Stomach (tissue), 9 donors: ENCODE results near the gene MICALL2. TPM values are rescaled to one million over a fixed set of nuclear protein-coding genes. Genes with fewer than 3 reads are reported as not detected.

Experiments
- DNase-seq, 2 donors: peaks; one replicate each; pipeline versions ENCODE4 v3.0.0 to v3.0.0-alpha.2; 2013 to 2019
- H3K27ac ChIP-seq, 5 donors: fragments of 200-600 bp in 4 of 5; sonication (generic) in 4 of 5; one replicate each; pipeline ENCODE4 v1.5.1; 2013 to 2019; ENCODE audit warnings: mild to moderate bottlenecking in 1 of 5, moderate library complexity in 1 of 5
- H3K27me3 ChIP-seq, 3 donors: fragments of 200-600 bp; sonication (generic); one replicate each; pipeline ENCODE4 v1.5.1; 2017 to 2019; ENCODE audit warnings: mixed run types in 1 of 3
- H3K36me3 ChIP-seq, 4 donors: fragments of 200-600 bp; sonication (generic); 1 replicate in 3 of 4; 2 replicates in 1 of 4; pipeline ENCODE4 v1.5.1; 2016 to 2019
- H3K4me1 ChIP-seq, 4 donors: fragments of 200-600 bp; sonication (generic); one replicate each; pipeline ENCODE4 v1.5.1; 2016 to 2019
- H3K4me3 ChIP-seq, 4 donors: fragments of 200-600 bp; sonication (generic) in 3 of 4; one replicate each; pipeline ENCODE4 v1.5.1; 2016 to 2019; ENCODE audit warnings: mild to moderate bottlenecking in 1 of 4
- H3K9me3 ChIP-seq, 4 donors: fragments of 200-600 bp; sonication (generic); one replicate each; pipeline ENCODE4 v1.5.1; 2016 to 2019
- EP300 ChIP-seq: sonication (generic); formaldehyde crosslinking; IDR thresholded peaks from one replicate; pipeline ENCODE4 v1.6.1; 2017; ENCODE audit warnings: antibody characterized with exemption
- POLR2A ChIP-seq, 4 donors: fragments of 450-650 bp; IDR thresholded peaks; one replicate each; pipeline ENCODE4 v1.6.1; 2016; ENCODE audit warnings: antibody characterized with exemption in 4 of 4, control low read depth in 2 of 4, mild to moderate bottlenecking in 1 of 4, moderate library complexity in 1 of 4
- POLR2AphosphoS5 ChIP-seq, 3 donors: sonication (generic); formaldehyde crosslinking; IDR thresholded peaks; one replicate each; pipeline ENCODE4 v1.6.1; 2016; ENCODE audit warnings: antibody characterized with exemption in 3 of 3
- WGBS, 5 donors: extraction: QIAGEN DNeasy Blood & Tissue Kit in 3 of 5; methylation state at CpG; one replicate each; pipeline versions ENCODE4 v1.1.5 to v1.1.7; 2013 to 2018; 5-methylcytosine and 5-hydroxymethylcytosine counted together
- intact Hi-C: fragments of 100-400 bp; cut with DNase I; formaldehyde crosslinking; loops from one replicate; pipeline ENCODE4 v1.15.1; 2023; ENCODE audit warnings: low total_unique reads
- polyA plus RNA-seq, 3 donors: library from polyadenylated mRNA; stranded (reverse); fragments of 200-250 nt; gene quantifications; one replicate each; pipeline ENCODE4 v1.2.3, GENCODE V29; 2013
- total RNA-seq, 5 donors: library from RNA; depleted of rRNA; stranded (reverse); fragments of >200 nt; gene quantifications; one replicate each; pipeline versions ENCODE4 v1.1.0 to v1.2.3, GENCODE V29; 2014 to 2016
- TF ChIP-seq, protein P1 (sequence below), 7 experiments: fragments of 450-650 bp in 4 of 7; fragments of 200-600 bp in 3 of 7; sonication (generic) in 3 of 7; IDR thresholded peaks; one replicate each; pipeline ENCODE4 v1.5.1; 2016 to 2019; ENCODE audit warnings: antibody characterized with exemption in 7 of 7, control low read depth in 2 of 7, mild to moderate bottlenecking in 1 of 7
- donor health status: healthy with polysubstance abuse.
- donor health status: Bipolar disorder and iron deficiency.
- donor health status: healthy.

MICALL2 gene
- total and polyA plus RNA-seq, 8 donors = 30.7 to 263 (median 102) TPM

DNA sequence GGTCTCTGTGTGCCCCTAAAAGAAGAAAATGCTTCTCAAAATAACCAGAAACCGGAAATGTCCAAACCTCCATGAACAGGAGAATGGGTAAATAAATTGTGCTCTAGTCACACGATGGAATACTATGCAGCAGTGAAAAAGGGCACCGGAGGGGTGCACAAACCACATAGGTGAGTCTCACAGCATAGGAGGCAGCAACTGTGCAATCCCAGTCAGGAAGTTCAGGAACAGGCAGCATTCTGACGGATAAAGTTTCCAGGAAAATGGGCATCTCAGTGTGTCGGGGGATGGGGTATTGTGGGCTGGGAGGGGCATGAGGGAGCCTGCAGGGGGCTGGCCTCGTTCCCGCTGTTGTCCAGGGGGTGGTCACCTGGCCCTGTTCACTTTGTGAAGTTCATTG is 63.1 kb downstream of the MICALL2 start:
- no peaks in the 10 kb centered on the region for H3K4me1 ChIP-seq
- 69 to 79% (median 72%) methylated on average over 7 of the region's 7 CpGs for WGBS, 5 donors
- intact Hi-C loops = no loop called here
- TF ChIP-seq EP300 (no peak), POLR2A (IDR thresholded peaks at IDR 0.05) (no peak), POLR2AphosphoS5 (IDR thresholded peaks at IDR 0.05) (no peak)
- TF ChIP-seq, protein P1, sequence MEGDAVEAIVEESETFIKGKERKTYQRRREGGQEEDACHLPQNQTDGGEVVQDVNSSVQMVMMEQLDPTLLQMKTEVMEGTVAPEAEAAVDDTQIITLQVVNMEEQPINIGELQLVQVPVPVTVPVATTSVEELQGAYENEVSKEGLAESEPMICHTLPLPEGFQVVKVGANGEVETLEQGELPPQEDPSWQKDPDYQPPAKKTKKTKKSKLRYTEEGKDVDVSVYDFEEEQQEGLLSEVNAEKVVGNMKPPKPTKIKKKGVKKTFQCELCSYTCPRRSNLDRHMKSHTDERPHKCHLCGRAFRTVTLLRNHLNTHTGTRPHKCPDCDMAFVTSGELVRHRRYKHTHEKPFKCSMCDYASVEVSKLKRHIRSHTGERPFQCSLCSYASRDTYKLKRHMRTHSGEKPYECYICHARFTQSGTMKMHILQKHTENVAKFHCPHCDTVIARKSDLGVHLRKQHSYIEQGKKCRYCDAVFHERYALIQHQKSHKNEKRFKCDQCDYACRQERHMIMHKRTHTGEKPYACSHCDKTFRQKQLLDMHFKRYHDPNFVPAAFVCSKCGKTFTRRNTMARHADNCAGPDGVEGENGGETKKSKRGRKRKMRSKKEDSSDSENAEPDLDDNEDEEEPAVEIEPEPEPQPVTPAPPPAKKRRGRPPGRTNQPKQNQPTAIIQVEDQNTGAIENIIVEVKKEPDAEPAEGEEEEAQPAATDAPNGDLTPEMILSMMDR (IDR thresholded peaks at IDR 0.05) = no peak
- H3K27me3 ChIP-seq = peaks cover 0 to 99% (median 22%) of the 10 kb centered on the region in 3 donors
- peaks cover 0 to 52% (median 36%) of the 10 kb centered on the region in 4 donors for H3K9me3 ChIP-seq
- DNase-seq = no peak
- no peak overlapping the region for H3K4me3 ChIP-seq
- no peaks in the 10 kb centered on the region for H3K36me3 ChIP-seq
- H3K27ac ChIP-seq = no peak overlapping the region

DNA sequence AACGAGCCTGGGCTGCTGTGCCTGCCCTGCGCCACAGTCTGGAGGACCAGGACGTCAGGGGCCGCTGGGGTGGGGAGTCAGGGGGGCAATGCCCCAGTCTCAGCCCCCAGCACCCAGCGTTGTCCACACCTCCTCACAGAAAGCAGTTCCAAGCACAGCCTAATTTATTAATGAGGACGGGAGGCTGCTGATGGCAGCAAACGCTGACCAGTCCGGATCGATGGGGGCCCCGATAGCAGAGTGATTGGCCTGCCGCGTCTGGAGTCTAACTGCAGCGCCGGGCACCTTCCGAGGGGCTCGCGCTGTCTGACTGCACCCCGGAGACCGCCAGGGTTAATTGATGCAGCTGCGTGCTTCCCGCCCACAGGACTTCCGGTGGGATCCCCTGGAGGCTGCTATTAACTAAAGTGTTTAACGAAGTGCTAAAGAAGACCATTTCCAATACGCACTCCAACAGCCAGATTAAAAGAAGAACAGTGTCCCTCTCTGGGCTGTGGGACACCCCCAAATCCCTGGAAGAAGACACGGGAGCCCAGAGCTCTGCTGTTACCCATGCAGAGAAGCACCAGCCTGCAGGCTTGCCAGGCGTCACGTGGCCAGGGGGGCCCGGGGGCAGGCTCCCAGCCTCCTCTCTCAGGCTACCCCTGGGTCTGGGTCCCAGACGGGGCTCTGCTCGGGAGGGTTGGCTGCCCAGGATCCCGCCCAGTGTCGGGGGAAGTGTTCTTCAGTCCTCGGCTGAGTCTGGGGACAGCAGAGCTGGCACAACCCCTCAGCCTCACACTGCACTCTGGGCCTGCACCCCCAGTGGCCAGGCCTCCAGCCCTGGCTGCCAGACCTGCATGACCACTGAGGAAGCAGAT is 63.8 kb downstream of the MICALL2 start:
- intact Hi-C loops = no loop called here
- Histone ChIP-seq H3K36me3 (no peaks in the 10 kb centered on the region), H3K4me1 (no peaks in the 10 kb centered on the region), H3K27me3 (peaks cover 0 to 99% (median 22%) of the 10 kb centered on the region in 3 donors), H3K27ac (no peak overlapping the region), H3K9me3 (peaks cover 0 to 47% (median 36%) of the 10 kb centered on the region in 4 donors), H3K4me3 (no peak overlapping the region)
- DNase-seq = no peak
- TF ChIP-seq POLR2A (IDR thresholded peaks at IDR 0.05) (no peak), EP300 (no peak), POLR2AphosphoS5 (IDR thresholded peaks at IDR 0.05) (no peak)
- TF ChIP-seq, protein P1 (IDR thresholded peaks at IDR 0.05) = no peak
- 59 to 73% (median 72%) methylated on average over 9 to 33 of the region's 33 CpGs for WGBS, 5 donors

DNA sequence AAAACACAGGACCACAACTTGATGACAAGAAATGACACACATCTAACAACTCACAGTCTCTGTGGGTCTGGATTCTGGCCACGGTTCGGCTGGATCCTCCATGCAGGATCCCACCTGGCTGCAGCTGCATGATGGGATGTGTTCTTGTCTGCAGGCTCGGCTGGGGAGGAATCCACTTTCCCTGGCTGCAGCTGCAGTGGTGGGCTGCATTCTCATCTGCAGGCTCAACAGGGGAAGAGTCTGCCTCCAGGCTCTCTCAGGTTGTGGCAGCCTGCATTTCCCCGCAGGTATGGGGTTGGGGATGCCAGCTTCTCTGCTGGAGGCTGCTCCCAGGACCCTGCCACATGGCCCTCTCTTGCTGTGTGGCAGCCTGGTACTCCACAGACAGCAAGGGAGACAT is 64.9 kb downstream of the MICALL2 start:
- WGBS, 5 donors = 72 to 93% (median 83%) methylated on average over 4 of the region's 4 CpGs
- H3K4me1 ChIP-seq = no peaks in the 10 kb centered on the region
- intact Hi-C loops = no loop called here
- no peaks in the 10 kb centered on the region for H3K36me3 ChIP-seq
- TF ChIP-seq, protein P1 (IDR thresholded peaks at IDR 0.05) = no peak
- TF ChIP-seq POLR2AphosphoS5 (IDR thresholded peaks at IDR 0.05) (no peak), EP300 (no peak), POLR2A (IDR thresholded peaks at IDR 0.05) (no peak)
- H3K27ac ChIP-seq = no peak overlapping the region
- no peak overlapping the region for H3K4me3 ChIP-seq
- peaks cover 0 to 47% (median 36%) of the 10 kb centered on the region in 4 donors for H3K9me3 ChIP-seq
- peaks cover 0 to 94% (median 22%) of the 10 kb centered on the region in 3 donors for H3K27me3 ChIP-seq
- no peak for DNase-seq

DNA sequence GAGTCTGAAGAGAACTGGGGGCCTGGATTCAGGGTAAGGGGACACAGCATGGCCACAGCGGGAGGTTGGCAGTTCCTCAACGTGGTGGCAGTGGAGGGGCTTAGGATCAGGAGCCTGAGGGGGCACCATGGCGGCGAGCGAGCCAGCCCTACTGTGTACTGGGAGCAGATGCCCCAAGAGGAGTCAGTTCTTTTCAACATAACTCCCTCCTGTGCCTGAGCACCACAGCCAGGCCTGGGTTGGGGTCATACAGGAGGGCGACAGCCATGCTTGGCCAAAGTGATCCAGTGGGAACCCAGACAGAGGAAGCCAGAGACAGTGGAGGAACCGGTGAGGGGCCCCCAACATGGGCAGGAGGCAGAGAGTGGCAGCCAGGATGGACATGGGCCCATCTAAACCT is 65.8 kb downstream of the MICALL2 start:
- H3K27ac ChIP-seq = no peak overlapping the region
- intact Hi-C loops = no loop called here
- no peaks in the 10 kb centered on the region for H3K36me3 ChIP-seq
- 56 to 84% (median 79%) methylated on average over 6 to 7 of the region's 7 CpGs for WGBS, 5 donors
- no peak for DNase-seq
- H3K4me3 ChIP-seq = no peak overlapping the region
- peaks cover 0 to 47% (median 36%) of the 10 kb centered on the region in 4 donors for H3K9me3 ChIP-seq
- TF ChIP-seq POLR2A (IDR thresholded peaks at IDR 0.05) = no peak
- no peak for TF ChIP-seq POLR2AphosphoS5 (IDR thresholded peaks at IDR 0.05)
- TF ChIP-seq EP300 = no peak
- TF ChIP-seq, protein P1 (IDR thresholded peaks at IDR 0.05) = no peak
- peaks cover 0 to 91% (median 27%) of the 10 kb centered on the region in 3 donors for H3K27me3 ChIP-seq
- no peaks in the 10 kb centered on the region for H3K4me1 ChIP-seq
